A549 treated with CORT108297 at 1 μM for 4 hours (cell line): ENCODE results near the gene PDIK1L. TPM values are rescaled to one million over a fixed set of nuclear protein-coding genes. Genes with fewer than 3 reads are reported as not detected.

Source experiments
- total RNA-seq: library from RNA; stranded (reverse); fragments of 200-300 nt; extraction: Qiagen RNA extraction; gene quantifications from 5 replicates; pipeline ENCODE4 v1.2.3, GENCODE V29; 2022

PDIK1L gene
- total RNA-seq, result 1.5 to 2.0 TPM (median 1.9 TPM) in 5 replicates

GRCh38 chr1:26111530-26112406 is at the start of gene PDIK1L:
Gene PDIK1L, plus strand, starts transcription at chr1:26111824. Its CDS starts 2,485 bp downstream, at chr1:26114309.

DNA sequence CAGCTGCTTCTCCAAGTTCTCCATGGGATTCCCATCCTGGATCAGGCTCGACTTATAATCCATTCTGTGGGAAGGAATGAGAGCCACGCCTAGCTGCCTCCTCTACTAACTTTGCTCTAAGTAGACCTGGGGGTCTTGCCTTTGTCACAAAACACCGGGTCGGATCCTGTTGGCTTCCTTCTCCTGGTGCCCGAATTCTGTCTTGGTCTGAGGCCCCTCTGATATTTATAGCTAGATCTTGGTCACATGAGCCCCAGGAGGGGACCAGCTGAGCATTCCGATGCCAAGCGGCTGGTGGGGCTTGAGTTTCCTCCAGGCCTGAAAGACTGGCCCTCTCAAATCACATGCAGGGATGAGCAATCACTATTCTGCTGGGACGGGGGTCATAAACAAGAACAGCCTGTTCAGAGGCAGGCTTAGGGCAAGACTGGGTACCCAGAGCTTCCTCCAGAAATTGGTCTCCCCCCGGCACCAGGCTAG is 44.2 kb upstream of the PDIK1L start, which contains the start of gene TRIM63:
TSS of gene TRIM63 (minus strand) at position 199 of the 480 bp plus-strand sequence. CDS start at position 63, 136 bp downstream.

DNA sequence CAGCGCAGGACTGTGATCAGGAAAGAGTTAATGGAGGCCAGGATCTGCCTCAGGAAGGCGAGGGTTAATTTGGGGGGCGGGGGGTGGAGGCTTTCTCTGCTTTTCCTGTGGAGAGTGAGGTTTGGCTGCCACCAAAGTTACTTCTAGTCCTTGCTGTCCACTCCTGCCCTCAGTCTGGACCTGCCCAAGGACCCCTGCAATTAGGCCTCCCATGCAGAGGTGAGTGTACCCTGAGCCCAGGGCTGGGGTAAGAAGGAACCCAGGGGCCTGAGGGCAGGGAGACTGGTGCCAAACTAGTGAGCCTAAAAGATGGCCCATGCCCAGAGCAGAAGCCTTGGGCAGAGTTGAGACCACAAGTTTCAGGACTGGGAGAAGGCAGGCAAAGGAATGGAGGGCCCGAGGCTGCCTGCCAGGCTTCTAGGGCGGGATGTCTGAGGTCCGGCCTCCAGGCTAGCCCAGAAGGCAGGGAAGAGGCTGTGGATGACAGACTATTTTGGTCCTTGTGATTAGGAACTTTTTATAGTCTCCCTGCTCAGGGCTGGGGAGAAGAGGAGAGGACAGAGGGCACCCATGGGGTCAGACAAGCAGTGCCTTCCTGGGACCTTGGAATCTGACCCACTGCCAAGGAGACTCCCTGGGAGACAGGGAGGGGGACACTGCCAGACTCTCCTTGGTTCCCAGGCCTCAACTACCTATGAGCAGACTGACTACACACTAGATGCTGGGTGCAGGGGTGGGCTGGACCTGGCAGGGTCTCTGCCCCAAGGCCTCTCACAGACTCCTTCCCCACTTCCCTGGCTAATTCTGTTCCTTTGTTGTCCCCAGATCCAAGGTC is 47.5 kb downstream of the PDIK1L start, which contains the start of gene FAM110D:
TSS of gene FAM110D (plus strand) at position 172 of the 835 bp plus-strand sequence. CDS start 2,213 bp downstream, outside the sequence.

DNA sequence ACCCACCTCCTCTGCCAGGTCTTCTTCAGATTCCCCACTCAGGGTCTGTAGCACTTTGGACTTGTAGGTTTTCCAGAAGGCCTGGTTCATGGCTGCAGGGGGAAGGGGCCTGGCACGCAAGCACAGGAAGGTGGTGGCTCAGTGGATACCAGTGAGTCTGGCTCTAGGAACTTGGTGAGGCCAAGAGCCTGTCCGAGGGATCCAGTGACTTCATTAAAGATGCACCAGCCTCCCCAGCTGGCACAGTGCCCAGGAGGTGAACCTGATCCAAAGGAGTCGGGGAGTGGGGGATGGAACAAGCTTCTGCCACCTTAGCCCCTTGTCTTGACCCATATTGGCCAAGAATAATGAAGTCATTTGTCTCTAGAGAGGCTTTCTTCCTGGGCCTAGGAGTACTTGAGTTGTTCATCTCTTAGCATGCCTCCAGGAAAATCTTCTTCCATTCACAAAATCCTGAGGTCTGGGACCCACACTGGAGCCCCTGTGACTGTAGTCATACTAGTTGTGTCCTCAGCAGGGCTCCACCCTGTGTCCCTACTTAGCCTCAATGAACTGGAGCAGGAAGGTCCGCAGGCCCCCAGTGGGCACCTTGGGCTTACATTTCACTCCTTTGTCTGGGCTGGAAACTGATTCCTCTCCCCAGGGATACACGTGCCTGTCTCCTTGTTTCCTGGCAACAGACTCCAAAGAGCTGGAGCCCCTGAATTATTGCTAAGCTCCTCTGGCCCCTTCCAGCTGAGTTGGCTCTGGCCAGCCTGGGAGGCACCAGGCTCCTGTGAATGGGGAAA is 57.0 kb downstream of the PDIK1L start, which contains the start of gene C1orf232:
TSS of gene C1orf232 (minus strand) at position 554 of the 788 bp plus-strand sequence. CDS start at position 90, 464 bp downstream.

DNA sequence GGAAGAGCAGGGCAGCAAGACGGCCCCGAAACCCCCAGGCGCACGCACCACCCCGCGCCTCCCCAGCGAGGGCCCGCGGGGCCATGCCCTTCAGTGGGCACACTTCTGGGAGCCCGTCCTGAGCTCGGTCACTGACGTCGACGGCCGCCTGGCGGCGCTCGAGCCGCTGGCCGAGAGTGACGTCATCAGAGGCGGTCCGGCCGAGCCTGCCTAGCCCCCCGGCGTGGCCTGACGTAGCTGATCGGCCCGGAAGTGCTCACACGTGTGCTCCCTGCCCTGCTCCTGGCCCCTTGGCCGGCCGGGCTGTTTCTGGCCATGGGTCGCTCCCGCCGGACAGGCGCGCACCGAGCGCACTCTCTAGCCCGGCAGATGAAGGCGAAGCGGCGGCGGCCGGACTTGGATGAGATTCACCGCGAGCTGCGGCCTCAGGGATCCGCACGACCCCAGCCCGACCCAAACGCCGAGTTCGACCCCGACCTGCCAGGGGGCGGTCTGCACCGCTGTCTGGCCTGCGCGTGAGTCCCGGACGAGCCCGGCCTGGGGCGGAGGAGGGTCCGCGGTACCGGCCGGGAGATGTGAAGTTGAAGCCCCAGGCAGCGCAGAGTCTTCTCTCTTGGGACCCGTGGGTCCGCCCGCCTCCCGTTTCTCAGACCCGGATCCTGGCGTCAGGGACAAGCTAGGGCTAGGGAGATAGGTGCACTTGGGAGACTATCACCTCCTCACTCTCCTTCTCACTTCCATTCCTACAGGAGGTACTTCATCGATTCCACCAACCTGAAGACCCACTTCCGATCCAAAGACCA is 58.2 kb downstream of the PDIK1L start, which contains the start of gene ZNF593:
TSS of gene ZNF593 (plus strand) at position 240 of the 803 bp plus-strand sequence. CDS start at position 316, 76 bp downstream.

DNA sequence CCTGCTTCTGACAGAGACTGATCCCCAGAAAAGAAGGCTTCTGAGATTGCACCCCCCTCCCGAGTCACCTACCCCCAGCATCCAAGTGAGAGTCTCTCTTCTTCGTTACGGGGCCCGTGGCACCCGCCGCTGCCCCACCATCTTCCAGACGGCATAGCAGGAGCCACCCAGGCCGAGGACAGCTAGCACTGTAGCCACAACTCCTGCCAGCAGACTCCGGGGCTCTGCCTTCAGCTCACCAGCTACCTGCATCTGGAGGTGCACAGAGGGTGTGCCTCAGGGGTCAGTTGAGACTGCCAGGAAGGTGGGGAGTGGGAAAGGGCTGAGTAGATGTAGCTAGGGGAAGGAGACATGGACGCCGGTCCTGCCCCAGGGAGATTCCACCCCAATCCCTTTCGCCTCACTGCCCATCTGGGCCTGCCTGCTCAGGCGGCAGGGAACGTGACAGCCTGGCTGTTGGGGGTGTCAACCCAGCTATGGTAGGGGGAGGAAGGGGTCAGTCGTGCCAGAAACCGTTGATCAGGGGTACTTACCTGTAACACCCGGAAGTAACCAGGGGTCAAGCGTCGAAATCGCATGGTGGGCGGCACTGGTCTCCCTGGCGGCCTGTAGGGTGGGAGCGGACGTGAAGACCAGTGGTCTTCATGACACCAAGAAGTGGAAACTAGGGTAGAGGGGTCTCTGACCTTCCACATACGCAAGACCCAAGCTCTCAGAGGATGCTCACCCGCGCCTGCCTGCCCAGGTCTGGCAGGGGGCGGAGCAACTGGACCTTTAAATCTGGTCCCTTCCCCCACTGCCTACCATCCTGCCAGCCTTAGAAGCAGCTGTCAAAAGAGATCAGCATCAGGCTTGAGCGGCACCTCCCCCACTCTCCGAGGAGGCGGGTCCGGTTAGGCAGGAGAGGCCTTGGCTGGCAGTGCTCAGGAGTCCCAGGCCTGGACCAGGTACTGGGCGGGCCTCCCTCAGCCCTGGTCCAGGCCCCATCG is 59.8 kb downstream of the PDIK1L start, which contains the start of gene ZNF593OS:
TSS of gene ZNF593OS (minus strand) at position 749 of the 989 bp plus-strand sequence. CDS start at position 578, 171 bp downstream.

Other genes with a start within 250 kb of the PDIK1L start
- 3.7 to 5.3 TPM (median 4.7 TPM) in 5 replicates for gene PAQR7, start 236.1 kb upstream of the PDIK1L start, total RNA-seq
- gene STMN1, start 205.4 kb upstream of the PDIK1L start, total RNA-seq, result 181 to 210 TPM (median 197 TPM) in 5 replicates
- 7.5 to 9.6 TPM (median 7.6 TPM) in 5 replicates for gene PAFAH2, start 113.8 kb upstream of the PDIK1L start, total RNA-seq
- gene EXTL1, start 90.0 kb upstream of the PDIK1L start, total RNA-seq, result 0.01 to 0.04 TPM in 2 of 5 replicates, not detected in the others
- 0.03 to 0.10 TPM (median 0.09 TPM) in 5 replicates for gene SLC30A2, start 65.7 kb upstream of the PDIK1L start, total RNA-seq
- gene TRIM63, start 44.2 kb upstream of the PDIK1L start, total RNA-seq, result 0.08 to 0.17 TPM (median 0.13 TPM) in 5 replicates
- 0.03 to 0.07 TPM (median 0.07 TPM) in 3 of 5 replicates, not detected in the others for gene FAM110D, start 47.3 kb downstream of the PDIK1L start, total RNA-seq
- gene C1orf232, start 57.1 kb downstream of the PDIK1L start, total RNA-seq, result not detected in 5 replicates
- 48.0 to 76.8 TPM (median 69.5 TPM) in 5 replicates for gene ZNF593, start 58.1 kb downstream of the PDIK1L start, total RNA-seq
- gene ZNF593OS, start 60.0 kb downstream of the PDIK1L start, total RNA-seq, result 0.09 to 0.47 TPM in 2 of 5 replicates, not detected in the others
- 0.18 to 0.37 TPM (median 0.33 TPM) in 5 replicates for gene CNKSR1, start 65.7 kb downstream of the PDIK1L start, total RNA-seq
- not detected in 5 replicates for gene CATSPER4, start 78.8 kb downstream of the PDIK1L start, total RNA-seq
- gene CEP85, start 122.4 kb downstream of the PDIK1L start, total RNA-seq, result 12.2 to 14.6 TPM (median 13.0 TPM) in 5 replicates
- 108 to 164 TPM (median 157 TPM) in 5 replicates for gene SH3BGRL3, start 168.3 kb downstream of the PDIK1L start, total RNA-seq
- 11.3 to 19.1 TPM (median 18.1 TPM) in 5 replicates for gene UBXN11, start 194.8 kb downstream of the PDIK1L start, total RNA-seq
- gene CD52, start 206.1 kb downstream of the PDIK1L start, total RNA-seq, result not detected in 5 replicates
- 1.2 to 2.6 TPM (median 1.8 TPM) in 5 replicates for gene CRYBG2, start 242.3 kb downstream of the PDIK1L start, total RNA-seq